Right hindlimb (tissue), 1 donor: ENCODE measurements around the gene ANKRD34A.
A peak's percentile ranks its signal among the peaks of the same experiment; 100 is the strongest.

Experiments used
- DNase-seq: peaks from one replicate; pipeline ENCODE4 v3.0.0-alpha.2; 2018

Gene ANKRD34A

GRCh38 chr1:145965119-145965744, 857 bp upstream of the ANKRD34A start:
- no peak for DNase-seq

GRCh38 chr1:145963265-145964019, 933 bp downstream of the ANKRD34A start:
- DNase-seq: no peak

- DNase-seq: peak; percentile 65
These were observed 1.9 kb downstream of the ANKRD34A start for GRCh38 chr1:145962157-145963102.

GRCh38 chr1:145961425-145962156, 2.8 kb downstream of the ANKRD34A start:
- DNase-seq: peak; percentile 58

- peak; percentile 45 for DNase-seq
These were observed 3.3 kb downstream of the ANKRD34A start for GRCh38 chr1:145961109-145961424.

- peak; percentile 90 for DNase-seq
These were observed 3.8 kb downstream of the ANKRD34A start for GRCh38 chr1:145960468-145961108.

GRCh38 chr1:145959957-145960467, 4.4 kb downstream of the ANKRD34A start:
- no peak for DNase-seq

- DNase-seq: no peak
These were observed 5.0 kb downstream of the ANKRD34A start for GRCh38 chr1:145959333-145959732.

- DNase-seq: no peak
These were observed 5.6 kb downstream of the ANKRD34A start for GRCh38 chr1:145958734-145959133.

GRCh38 chr1:145957443-145958319, 6.7 kb downstream of the ANKRD34A start, which contains the start of gene LIX1L:
LIX1L (minus strand) TSS chr1:145958017; CDS start chr1:145957927, 90 bp downstream.
- peak; percentile 97 for DNase-seq

GRCh38 chr1:145956781-145957442, 7.5 kb downstream of the ANKRD34A start:
- DNase-seq: peak; percentile 76

- no peak for DNase-seq
These were observed 8.0 kb downstream of the ANKRD34A start for GRCh38 chr1:145956361-145956760.

GRCh38 chr1:145955436-145955835, 8.9 kb downstream of the ANKRD34A start:
- peak; percentile 46 for DNase-seq

- DNase-seq: no peak
These were observed 10.5 kb downstream of the ANKRD34A start for GRCh38 chr1:145953861-145954260.

GRCh38 chr1:145952903-145953302, 11.5 kb downstream of the ANKRD34A start:
- DNase-seq: no peak

- no peak for DNase-seq
These were observed 12.8 kb downstream of the ANKRD34A start for GRCh38 chr1:145951526-145951925.

- DNase-seq: no peak
These were observed 15.2 kb downstream of the ANKRD34A start for GRCh38 chr1:145949219-145949618.

GRCh38 chr1:145947551-145947950, 16.8 kb downstream of the ANKRD34A start:
- no peak for DNase-seq

GRCh38 chr1:145946477-145946986, 17.8 kb downstream of the ANKRD34A start:
- DNase-seq: no peak

GRCh38 chr1:145944532-145944931, 19.8 kb downstream of the ANKRD34A start:
- DNase-seq: no peak
